Measurements from ENCODE around the gene CELF4.

GRCh38 chr18:37499044-37499443 lies 66.6 kb downstream of the CELF4 start:
- TF ChIP-seq, protein P1, sequence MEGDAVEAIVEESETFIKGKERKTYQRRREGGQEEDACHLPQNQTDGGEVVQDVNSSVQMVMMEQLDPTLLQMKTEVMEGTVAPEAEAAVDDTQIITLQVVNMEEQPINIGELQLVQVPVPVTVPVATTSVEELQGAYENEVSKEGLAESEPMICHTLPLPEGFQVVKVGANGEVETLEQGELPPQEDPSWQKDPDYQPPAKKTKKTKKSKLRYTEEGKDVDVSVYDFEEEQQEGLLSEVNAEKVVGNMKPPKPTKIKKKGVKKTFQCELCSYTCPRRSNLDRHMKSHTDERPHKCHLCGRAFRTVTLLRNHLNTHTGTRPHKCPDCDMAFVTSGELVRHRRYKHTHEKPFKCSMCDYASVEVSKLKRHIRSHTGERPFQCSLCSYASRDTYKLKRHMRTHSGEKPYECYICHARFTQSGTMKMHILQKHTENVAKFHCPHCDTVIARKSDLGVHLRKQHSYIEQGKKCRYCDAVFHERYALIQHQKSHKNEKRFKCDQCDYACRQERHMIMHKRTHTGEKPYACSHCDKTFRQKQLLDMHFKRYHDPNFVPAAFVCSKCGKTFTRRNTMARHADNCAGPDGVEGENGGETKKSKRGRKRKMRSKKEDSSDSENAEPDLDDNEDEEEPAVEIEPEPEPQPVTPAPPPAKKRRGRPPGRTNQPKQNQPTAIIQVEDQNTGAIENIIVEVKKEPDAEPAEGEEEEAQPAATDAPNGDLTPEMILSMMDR (optimal IDR thresholded peaks at IDR 0.05 in 1 of 3, IDR thresholded peaks at IDR 0.05 in 1 of 3, conservative IDR thresholded peaks at IDR 0.05 in 1 of 3; ENCODE audit: extremely low read depth in 1 of 3, insufficient read depth in 2 of 3, low read length in 3 of 3), result no peak
- TF ChIP-seq EZH2 (IDR thresholded peaks at IDR 0.05; ENCODE audit: low read length), result no peak

All from keratinocyte (primary cell).